AG10803 (cell line): ENCODE data around the gene CBX6.

Experiments used
- DNase-seq: peaks from one replicate; pipeline ENCODE4 v3.0.0; 2010; ENCODE audit warnings: low read depth
- H3K4me3 ChIP-seq: 2 replicates; pipeline ENCODE4 v1.5.1; 2011; ENCODE audit warnings: mild to moderate bottlenecking, low read length, control low read depth
- TF ChIP-seq, protein P1 (sequence below): conservative IDR thresholded peaks from 2 replicates; pipeline ENCODE4 v1.5.1; 2011; ENCODE audit warnings: mild to moderate bottlenecking, low read length, control low read depth, inconsistent platforms

The CBX6 gene

DNA sequence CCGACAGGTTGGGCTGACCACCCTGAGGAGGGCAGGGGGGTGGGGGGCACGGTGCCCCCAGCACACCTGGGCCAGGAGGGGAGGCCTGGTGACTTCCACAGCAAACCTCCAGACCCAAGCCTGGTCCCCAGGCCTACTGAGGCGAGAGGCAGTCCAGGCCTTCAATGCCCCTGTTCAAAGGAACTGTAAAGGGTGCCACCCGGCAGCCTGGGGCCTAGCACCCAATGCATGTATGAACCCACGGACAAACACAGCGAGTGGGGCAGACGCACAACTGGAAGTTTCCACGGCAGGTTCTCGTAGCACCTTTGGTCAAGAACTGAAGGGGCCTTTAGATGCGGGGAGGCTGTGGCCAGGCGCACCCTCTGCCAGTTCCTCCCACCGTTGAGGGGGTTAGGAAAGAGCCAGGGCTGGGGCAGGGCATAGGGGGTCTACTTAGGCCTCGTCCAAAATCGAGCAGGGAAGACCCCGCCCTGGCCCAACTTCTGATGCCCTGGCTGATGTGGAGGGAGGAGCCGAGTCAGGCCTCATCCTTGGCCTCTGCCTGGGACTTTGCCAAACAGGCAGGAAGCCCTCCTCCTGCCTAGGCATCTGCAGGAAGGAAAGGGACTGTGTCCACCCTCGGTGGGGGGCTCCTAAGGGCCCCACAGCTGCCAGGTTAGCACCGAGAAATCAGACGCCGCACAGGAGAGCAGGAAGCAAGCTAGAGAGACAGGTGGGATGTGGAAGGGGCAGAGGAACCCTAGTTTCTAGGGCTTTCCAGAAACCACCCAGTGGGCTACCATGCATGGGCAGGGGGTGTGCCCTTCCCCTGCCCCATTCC is 6.6 kb downstream of the CBX6 start:
- H3K4me3 ChIP-seq = no peak overlapping the region
- DNase-seq = no peak
- TF ChIP-seq, protein P1, sequence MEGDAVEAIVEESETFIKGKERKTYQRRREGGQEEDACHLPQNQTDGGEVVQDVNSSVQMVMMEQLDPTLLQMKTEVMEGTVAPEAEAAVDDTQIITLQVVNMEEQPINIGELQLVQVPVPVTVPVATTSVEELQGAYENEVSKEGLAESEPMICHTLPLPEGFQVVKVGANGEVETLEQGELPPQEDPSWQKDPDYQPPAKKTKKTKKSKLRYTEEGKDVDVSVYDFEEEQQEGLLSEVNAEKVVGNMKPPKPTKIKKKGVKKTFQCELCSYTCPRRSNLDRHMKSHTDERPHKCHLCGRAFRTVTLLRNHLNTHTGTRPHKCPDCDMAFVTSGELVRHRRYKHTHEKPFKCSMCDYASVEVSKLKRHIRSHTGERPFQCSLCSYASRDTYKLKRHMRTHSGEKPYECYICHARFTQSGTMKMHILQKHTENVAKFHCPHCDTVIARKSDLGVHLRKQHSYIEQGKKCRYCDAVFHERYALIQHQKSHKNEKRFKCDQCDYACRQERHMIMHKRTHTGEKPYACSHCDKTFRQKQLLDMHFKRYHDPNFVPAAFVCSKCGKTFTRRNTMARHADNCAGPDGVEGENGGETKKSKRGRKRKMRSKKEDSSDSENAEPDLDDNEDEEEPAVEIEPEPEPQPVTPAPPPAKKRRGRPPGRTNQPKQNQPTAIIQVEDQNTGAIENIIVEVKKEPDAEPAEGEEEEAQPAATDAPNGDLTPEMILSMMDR = no peak

DNA sequence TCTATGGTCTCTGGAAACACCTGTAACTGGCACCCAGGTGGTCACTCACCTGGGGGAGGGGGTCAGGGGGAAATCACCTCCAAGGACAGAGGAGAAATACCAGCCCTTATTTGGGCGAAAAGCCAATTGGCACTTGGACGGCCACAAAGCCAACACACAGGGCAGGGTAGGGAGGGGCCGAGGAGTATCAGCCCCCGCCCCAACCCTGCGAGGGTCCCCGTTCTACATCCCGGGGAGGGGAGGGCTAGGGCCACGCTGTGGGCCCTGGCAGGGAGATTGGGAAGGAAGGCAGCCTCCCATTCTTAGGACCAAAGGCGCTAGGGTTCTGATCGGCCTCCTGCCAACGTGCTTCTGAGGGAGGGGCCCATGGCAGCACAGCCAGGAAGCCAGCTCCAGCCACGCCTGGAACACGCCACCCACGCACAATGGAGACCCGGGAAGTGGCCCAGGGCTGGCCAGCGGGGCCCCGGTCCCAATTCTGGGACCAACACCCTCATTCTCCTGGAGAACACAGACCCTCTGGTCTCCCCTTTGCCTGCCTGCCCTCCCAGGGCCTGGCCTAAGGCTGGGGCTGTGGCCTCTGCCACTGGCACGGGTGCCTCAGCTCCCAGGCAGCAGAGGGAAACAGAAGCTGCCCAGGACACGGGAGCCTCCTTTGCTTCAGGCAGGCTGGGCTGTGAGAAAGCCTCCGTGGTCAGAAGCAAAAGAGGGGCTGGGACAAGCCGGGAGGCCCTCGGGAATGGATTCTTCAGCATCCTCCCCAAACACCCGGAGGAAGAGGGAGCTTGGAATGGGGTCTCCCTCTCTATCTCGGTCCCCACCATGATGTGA is 7.4 kb downstream of the CBX6 start:
- no peak for DNase-seq
- no peak overlapping the region for H3K4me3 ChIP-seq
- TF ChIP-seq, protein P1 = no peak

DNA sequence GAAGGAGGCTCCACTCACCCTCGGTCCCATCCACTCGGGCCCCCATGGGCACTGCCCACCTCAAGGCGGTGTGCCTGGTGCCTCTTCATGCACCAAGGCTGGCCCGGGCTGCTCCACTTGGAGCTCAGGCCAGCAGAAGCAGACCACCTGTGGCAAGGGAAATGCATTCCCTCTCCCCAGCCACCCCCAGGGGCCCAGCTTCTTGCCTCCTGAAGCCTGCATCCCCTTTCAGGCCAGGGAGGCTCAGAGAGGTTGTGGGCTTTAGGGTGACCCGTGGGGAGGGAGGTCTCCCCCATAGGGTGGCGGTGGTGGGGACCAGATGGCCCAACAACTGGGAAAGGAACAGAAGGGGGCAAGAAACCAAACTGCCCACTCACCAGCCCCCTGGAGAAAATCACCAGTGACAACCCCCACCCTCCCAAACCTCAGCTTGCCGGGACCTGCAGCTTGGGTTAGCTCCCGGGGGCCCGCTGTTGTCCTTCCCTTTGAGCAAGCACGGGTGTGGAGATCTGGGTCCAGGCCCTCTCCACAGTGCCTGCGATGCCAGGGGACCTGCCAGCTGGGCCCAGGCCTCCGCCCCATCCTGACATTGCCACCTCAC is 8.4 kb downstream of the CBX6 start:
- no peak for DNase-seq
- no peak overlapping the region for H3K4me3 ChIP-seq
- TF ChIP-seq, protein P1 = no peak

DNA sequence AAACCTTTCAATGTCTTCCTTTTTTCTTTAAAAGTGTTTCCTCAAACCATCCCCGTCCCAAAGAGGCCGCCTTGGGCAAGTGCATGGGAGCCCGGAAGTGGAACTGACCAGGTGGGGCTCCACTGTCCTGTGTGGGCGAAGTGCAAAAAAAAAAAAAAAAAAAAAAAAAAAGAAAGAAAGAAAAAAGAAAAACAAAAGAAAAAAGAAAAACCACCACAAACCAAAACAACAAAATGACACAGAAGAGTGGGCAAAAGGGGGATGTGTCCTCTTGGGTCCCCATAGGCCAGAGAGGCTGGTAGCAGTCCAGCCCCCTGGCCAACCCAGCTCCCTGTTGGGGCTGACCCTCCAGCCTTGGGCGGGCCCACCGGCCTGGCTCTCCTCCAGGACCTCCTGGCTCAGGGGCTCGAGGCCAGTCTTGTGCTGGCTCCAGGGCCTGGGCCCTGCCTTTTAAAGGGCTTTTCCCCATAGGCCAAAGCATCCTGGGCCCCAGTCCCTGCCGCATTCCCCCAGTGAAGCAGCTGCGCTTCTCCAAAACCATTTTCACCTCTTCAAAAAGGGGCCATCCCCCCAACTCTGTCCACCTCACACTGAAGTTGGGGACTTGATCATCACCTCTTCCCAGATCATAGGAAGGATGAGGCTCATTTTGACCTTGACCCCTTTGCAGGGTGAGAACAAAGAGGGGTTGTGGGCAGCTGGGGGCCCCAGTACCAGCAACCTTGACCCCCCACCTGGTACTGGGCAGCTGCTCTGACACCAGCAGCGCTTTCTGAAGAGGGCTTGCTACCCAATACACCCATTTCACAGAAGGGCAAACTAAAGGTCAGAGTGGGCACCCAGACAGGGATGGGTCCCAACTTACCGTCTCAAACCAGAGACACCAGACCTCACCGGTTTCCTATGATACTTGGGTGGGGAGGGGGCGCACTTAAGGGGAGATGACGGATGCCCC is 9.4 kb downstream of the CBX6 start:
- TF ChIP-seq, protein P1 = no peak
- no peak for DNase-seq
- H3K4me3 ChIP-seq = no peak overlapping the region

DNA sequence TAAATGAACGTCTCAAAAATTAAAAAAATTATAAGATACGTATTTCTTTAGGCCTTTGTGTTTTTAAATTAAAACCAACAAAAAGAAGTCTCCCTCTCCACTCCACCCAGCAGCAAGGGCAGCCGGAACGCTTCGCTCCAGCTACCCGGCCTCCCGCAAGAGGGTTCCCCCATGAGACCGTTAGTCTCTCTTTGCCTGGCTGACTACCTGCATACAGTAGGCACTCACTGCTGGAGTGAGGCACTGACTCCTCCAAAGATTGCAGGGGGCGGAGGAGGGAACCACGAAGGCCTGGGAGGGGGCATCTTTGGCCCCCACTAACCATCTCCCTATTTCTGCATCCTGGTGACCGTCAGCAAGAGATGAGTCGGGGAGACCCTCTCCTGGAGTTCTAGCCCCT is 10.1 kb downstream of the CBX6 start:
- TF ChIP-seq, protein P1 = no peak
- H3K4me3 ChIP-seq = no peak overlapping the region
- no peak for DNase-seq

DNA sequence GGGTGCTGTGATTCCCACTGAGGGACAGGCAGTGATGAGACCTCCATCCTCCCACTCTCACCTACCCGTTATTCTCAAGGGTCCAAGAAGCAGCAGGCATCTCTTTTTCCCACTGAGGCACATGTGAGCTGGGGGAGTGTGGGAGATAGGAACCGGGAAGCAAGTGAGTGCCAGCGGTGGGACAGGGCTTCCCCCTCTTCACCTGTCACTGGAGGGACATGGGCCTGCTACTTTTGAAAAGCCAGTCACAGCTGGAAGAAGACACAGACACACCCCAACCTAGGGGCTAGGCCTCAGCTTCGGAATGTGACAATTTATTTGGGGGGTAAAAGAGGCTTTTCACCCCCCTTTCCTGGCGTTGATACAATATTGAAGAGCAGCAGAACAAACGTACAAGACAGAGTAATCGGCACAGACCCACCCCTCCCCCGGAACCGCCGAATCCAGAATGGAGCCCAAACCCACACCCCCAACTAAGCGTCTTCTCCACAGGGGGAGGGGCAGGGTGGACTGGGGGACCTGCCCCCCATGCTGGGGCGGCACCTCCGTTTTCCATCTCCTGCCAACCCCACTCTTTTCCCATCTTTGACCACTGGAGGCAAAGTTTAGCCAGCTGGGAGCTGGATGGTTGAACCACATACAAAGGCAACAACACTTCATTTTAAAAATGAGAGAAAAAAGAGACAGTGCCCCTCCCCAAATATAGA is 10.7 kb downstream of the CBX6 start:
- no peak for DNase-seq
- TF ChIP-seq, protein P1 = peak; percentile 29
- no peak overlapping the region for H3K4me3 ChIP-seq
